Measurements from ENCODE around the gene RPL36A.

The RPL36A gene

DNA sequence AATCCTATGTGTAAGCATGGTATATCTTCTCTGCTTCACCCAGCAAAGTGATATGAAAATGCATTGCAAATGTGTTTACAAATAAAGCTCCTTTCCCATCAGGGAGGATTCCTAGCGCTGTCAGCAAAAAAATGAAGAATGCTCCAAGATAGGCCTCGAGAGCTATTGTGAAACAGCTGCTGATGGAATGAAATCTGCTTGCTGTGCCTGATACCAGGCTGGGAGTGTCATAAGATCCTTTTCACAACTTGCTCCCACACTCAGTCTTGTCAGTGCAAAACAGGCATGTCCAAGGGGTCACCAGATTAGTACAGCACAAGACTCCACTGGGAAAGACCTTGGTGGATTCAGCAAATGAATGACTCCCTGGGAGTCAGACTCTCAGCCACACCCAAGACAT, 51.3 kb downstream of the RPL36A start:
- DNase-seq (ENCODE audit: low spot score) = no peak

Measured in AG08396 (cell line).